Endothelial cell (in vitro differentiated cells): ENCODE data around the gene OSGEPL1. TPM values are rescaled to one million over a fixed set of nuclear protein-coding genes. Genes with fewer than 3 reads are reported as not detected.
A peak's percentile ranks its signal among the peaks of the same experiment; 100 is the strongest.

Source experiments
- DNase-seq: peaks from one replicate; pipeline ENCODE4 v3.0.0; 2021; ENCODE audit warnings: low spot score
- H3K27ac Mint-ChIP-seq: one replicate; pipeline ENCODE4 v1.8.0; 2021; ENCODE audit warnings: mixed read lengths, inconsistent platforms; ENCODE audit not compliant: unreplicated experiment
- H3K27me3 Mint-ChIP-seq: one replicate; pipeline ENCODE4 v1.8.0; 2021; ENCODE audit warnings: mild to moderate bottlenecking, moderate library complexity, mixed read lengths, inconsistent platforms; ENCODE audit not compliant: unreplicated experiment
- H3K36me3 Mint-ChIP-seq: one replicate; pipeline ENCODE4 v1.8.0; 2021; ENCODE audit warnings: mild to moderate bottlenecking, low read depth, mixed read lengths, inconsistent platforms; ENCODE audit not compliant: unreplicated experiment
- H3K4me1 Mint-ChIP-seq: one replicate; pipeline ENCODE4 v1.8.0; 2021; ENCODE audit warnings: mild to moderate bottlenecking, mixed read lengths, inconsistent platforms; ENCODE audit not compliant: unreplicated experiment
- H3K4me3 Mint-ChIP-seq: one replicate; pipeline ENCODE4 v1.8.0; 2021; ENCODE audit warnings: mild to moderate bottlenecking, mixed read lengths, inconsistent platforms; ENCODE audit not compliant: unreplicated experiment
- H3K9me3 Mint-ChIP-seq: one replicate; pipeline ENCODE4 v1.8.0; 2021; ENCODE audit warnings: mixed read lengths, inconsistent platforms; ENCODE audit not compliant: unreplicated experiment
- CTCF ChIP-seq: fragments of 200-600 bp; sonication (generic); IDR thresholded peaks from one replicate; pipeline ENCODE4 v1.5.0; 2021; ENCODE audit warnings: antibody characterized with exemption; ENCODE audit not compliant: unreplicated experiment
- total RNA-seq: library from RNA; stranded (reverse); fragmentation: NEBNext Ultra II Directional; extraction: Animal tissue kit (Norgen Biotek cat#: 25700); gene quantifications from one replicate; pipeline ENCODE4 v1.2.1, GENCODE V29; 2021; ENCODE audit not compliant: unreplicated experiment

Gene OSGEPL1
- total RNA-seq, 1 donor from 2014 or later: 4.2 TPM

- no peak for DNase-seq
- Mint-ChIP-seq H3K9me3 (no peaks in the 10 kb centered on the region), H3K27ac (no peak overlapping the region), H3K4me3 (peak overlapping the region; percentile 34), H3K36me3 (no peaks in the 10 kb centered on the region), H3K27me3 (no peaks in the 10 kb centered on the region), H3K4me1 (no peaks in the 10 kb centered on the region)
- peak; percentile 73 for TF ChIP-seq CTCF
Observed at GRCh38 chr2:189698020-189698887, 64.3 kb downstream of the OSGEPL1 start.

Other genes starting within 250 kb of the OSGEPL1 start
- 90.9 TPM for gene SLC40A1, start 182.0 kb downstream of the OSGEPL1 start, total RNA-seq
- 35.7 TPM for gene ASNSD1, start 101.3 kb downstream of the OSGEPL1 start, total RNA-seq
- gene ANKAR, start 88.1 kb downstream of the OSGEPL1 start, total RNA-seq: 8.5 TPM
- gene ORMDL1, start 21.5 kb upstream of the OSGEPL1 start, total RNA-seq: 60.7 TPM
- 36.0 TPM for gene PMS1, start 21.7 kb upstream of the OSGEPL1 start, total RNA-seq